GDM1 (cell line): ENCODE measurements around the gene MCTP2.

Experiments
- DNase-seq: peaks from one replicate; lab custom pipeline; 2025; lab: John Stamatoyannopoulos, UW

The MCTP2 gene

GRCh38 chr15:94298364-94298763 lies 67.0 kb downstream of the MCTP2 start:
- DNase-seq, result no peak

- no peak for DNase-seq
Observed at GRCh38 chr15:94300612-94301011, 69.3 kb downstream of the MCTP2 start.

DNA sequence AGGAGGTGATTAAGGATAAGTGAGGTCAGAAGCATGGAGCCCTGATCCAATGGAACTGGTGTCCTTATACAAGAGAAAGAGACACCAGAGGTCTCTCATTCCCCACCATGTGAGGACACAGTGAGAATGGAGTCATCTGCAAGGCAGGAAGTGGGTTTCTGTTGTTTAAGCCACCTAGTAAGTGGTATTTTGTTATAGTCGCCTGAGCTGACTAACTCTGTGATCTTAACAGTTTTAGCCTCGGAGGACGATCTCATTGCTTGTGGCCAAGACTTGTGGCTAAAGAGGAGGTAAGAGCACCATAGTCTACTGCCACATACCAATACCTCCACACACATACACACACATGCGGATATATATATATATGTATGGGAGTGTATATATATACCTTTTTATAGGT lies 73.8 kb downstream of the MCTP2 start:
- DNase-seq, result no peak

DNA sequence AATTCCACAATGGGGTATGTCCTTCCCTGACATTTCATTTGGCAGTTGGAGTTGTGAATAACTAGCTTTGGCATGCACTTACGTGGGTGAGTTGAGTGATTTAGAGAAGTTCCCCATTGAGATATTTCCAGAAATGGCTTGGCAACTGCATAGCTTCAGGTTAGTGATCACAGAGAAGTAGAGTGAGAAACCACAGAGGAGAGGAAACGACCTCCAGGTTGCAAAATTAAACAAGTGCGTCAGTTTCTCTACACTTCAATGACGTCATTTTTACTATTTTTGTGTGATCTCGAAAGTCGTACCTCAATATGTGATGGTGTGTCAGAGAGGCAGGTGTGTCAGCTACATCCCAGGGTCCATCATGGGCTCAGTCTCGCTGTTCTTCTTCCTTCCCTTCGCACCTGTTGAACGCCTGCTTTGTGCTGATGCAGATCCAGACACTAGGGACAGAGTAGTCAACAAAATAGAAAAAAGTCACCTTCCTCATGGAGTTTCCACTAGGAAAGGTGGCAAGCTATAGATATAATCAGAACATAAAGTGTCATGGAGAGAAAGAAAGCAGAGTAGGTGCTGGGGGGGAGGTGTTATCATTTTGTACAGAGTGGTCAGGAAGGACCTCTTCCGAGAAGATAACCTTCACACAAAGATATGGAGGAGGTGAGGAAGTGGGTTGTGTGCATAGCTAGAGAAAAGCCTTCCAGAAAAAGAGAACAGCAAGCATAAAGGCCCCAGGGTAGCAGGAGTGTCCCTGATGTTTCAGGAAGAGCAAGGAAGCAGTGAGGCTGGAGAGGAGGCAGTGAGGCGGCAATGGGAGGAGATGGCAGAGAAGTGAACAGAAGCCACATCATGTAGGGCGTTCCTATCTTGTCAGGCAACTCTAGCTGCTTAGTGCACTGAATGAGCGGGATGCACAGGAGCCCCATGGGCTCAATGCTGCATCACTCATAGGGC lies 75.6 kb downstream of the MCTP2 start:
- DNase-seq, result peak; percentile 24

- no peak for DNase-seq
Observed at GRCh38 chr15:94312946-94313345, 81.6 kb downstream of the MCTP2 start.

GRCh38 chr15:94314639-94315038 lies 83.3 kb downstream of the MCTP2 start:
- DNase-seq, result no peak

GRCh38 chr15:94317211-94317610 lies 85.8 kb downstream of the MCTP2 start:
- DNase-seq, result no peak

DNA sequence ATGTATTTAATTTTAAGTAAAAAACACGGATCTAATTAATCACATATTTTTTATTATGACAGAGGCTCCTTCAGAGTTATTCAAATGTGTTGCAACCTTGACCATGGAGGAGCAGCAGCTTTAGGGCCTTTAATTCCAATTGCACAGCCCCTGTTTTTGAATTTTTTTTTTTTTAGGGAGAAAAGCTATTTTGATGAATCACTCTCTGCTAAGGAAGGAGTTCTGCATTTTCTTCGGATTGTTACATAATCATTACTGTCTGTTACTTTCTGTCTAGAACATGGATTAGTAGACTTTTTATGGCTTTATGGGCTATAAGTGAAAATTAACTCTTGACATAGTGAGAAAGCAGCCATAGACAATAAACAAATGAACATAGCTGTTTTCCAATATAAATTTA lies 90.8 kb downstream of the MCTP2 start:
- no peak for DNase-seq

GRCh38 chr15:94323076-94323475 lies 91.7 kb downstream of the MCTP2 start:
- no peak for DNase-seq

DNA sequence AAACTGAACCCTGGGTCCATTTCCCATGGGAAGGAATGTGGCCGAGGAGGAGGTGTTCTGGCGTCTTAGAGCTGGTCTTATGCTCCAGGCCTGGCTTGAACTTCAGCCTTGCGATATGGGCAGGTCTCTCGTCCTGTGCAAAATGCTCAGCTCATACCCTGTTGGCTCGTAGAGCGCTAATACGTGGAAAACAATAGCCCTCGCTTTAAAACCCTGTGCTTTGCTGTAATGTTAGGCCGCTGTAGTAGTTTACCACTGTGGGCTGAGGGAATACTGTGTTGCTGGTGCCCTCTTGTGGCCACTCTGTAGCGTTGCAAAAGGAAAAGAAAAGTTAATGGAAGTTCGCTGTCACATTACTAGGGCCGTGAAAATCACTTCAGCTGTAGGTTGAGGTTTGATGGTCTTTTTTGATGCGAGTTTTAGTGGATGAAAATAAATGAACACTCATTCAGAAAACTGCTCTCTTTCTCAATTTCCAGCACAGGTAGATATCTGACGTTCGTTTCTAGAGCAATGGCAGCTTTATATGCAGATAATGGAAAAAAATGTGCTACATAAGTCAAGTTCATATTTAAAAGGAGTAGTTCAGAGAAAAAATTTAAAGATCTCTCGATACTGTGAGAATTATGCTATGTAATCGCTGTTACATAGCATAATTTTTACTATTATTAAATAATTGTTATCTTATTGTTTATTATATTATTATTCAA lies 92.9 kb downstream of the MCTP2 start:
- peak; percentile 62 for DNase-seq

DNA sequence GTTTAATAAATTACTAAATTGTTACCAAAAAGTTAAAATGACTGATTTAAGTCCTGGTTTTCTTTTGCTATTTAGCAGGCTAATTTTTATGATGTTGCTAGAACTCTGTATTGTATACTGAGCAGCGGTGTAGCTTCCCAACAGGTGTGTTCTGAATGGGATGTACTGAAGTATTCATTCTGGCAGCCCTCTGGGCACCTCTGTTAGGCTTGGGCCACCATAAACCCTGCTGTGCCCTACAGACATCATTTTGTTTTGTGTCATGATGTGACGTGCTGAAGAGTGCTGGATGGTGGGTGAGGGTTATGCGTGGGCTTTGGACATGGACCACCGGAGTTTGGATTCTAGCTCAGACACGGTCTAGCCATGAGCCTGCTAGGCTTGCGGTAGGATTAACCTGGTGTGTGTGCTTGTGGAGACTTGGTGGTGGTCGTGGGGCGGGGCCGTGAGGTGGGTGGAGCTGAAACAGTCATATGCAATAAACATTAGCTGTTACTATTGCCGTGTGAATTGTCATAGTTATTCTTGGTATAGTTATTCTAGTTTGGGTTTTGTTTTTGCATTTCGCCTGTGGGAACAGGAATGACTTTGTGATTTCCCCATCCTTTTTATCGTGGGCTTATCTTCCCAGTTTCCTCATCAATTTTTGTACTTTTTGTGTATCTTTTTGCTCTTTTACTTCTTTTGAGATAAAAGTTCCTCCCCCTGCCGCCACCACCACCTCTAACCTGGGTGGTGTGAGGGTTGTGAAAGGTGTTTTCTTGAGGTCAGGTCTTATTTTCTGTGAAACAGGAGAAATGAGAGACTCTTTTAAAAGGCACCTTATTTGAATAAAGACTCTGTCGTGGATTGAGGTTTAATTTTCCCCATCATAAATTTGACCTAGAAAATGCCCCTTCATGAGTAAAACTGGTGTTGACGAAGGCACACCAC lies 93.7 kb downstream of the MCTP2 start:
- DNase-seq, result no peak

DNA sequence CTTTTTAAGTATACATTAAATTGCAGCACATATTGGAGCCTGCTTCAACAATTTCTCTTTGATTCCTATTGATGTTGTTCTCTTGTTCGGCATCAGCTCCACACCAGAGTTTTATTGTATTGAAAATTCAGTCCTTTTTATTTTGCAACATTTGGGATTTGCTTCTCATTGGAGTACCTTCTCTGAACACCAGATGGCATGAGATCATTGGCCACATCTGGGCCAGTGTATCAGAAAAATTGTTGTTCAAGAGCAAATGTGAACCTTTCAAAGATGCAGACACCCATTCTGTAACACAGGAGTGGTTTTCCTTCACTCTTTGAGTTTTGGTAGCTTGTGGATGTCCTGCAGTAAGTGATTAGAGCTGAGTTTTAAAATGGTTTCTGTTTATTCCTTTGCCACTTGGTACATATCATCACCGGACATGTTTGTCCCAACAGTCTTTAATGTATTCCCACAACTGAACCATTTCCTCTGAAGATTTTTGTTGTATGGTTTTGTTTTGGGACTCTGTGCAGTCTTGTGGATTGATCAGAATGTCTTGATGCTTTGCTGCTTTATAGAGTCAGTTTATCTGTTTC lies 96.1 kb downstream of the MCTP2 start:
- DNase-seq, result peak; percentile 40

DNA sequence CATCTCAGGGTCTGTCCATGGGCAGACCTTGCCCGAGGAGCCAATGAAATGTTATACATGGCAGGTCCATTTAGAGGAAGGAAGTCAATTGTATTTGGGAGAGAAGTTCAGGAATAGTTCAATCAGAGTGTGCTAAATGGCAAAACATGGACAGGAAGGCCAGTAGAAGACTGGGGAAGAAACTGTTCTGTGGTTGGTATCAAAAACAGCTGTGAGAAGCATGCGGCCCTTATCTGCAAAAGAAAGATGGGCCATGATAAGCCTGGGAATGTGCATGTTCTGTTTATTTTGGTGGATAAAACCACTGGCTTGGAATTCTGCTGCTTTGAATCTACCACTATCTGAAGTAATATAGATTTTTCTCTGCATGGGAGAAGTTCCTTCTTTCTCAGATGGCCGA lies 100.4 kb downstream of the MCTP2 start:
- no peak for DNase-seq

DNA sequence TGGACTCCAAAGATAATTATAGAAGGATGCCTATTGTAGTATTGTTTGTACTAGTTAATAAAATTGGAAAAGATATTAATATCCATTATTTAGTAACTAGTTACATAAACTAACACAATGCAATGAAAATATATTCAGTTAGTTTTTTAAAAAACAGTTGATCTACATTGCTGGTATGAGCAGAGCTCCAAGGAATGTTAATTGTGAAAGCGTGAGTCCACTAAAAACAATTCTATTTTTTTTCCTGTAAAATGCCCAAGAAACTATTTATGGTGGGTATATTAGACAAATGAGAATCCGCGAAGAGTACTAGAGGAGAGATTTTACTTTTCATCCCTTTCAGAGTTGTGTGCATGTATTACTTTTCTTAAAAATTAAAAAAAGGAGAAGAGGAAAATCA lies 104.3 kb downstream of the MCTP2 start:
- no peak for DNase-seq

DNA sequence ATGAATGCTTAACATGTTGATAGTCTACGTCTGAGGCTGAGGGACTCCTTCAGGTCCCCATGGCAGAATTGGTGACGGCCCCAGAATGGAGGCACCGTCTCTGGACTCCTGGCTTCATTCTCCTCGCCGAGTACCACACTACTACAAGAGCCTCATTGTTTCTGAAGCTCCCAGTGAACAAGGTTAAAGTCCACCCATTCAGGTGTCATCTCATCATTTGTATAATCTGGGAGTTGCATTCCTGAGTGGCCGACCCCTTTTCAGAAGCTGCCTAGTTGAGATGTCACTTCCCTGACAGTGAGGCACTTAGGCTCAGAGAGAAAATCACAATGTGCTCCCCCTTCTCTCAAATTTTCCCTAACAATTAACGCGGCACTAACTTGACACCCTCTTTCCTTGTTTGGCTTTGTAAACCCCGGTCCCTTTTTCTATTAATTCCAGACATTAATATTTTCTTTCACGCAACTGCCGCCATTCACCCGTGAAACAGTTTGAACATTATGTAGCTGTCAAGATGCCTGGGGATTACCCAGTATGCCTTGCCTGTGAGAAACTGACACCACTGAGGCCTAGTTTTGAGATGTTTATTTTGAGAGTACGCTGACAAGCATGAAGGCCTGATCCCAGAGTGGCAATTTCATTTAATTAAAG lies 105.6 kb downstream of the MCTP2 start:
- DNase-seq, result no peak

GRCh38 chr15:94338243-94338846 lies 107.0 kb downstream of the MCTP2 start:
- no peak for DNase-seq

- DNase-seq, result no peak
Observed at GRCh38 chr15:94346282-94346681, 114.9 kb downstream of the MCTP2 start.

DNA sequence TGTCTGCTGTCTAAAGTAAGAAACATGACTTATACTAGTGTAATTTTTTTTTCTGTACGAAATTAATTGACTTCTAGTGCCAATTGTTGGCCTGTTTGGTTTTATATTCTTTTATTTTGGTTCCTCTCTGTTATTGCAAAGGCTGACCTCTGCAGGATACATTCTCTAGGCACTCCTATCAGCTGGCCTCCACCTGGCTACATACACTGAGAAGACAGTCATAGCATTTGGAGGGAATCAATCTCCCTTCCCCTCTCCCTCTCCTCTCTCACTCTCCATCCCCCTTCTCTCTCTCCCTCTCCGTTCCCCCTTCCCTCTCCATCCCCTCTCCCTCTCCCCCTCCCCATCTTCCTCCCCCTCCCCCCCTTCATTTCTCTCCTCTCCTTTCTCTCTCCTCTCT lies 116.7 kb downstream of the MCTP2 start:
- no peak for DNase-seq

DNA sequence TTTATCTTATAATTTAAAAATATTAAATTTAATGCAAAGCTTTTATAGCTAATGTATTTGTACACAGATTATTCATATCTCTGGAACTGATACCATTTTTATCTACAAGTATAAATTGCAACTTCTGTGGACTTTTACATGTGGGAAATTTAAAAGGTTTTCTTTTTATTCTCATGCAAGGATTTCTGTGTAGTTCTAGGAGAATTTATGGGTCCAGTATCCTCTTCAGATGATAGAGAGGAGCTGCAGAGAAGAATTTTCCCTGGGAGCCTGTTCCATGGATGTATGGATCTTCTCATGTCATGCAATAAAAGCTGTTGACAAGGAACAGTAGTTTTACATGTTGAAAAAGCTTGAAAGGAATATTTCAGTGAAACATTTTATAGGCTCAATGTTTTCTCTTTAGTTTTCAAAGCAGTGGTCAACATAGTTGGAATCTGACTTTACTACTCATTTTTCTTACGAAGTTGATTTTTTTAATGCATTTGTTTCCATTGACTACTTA lies 119.7 kb downstream of the MCTP2 start:
- DNase-seq, result no peak

- no peak for DNase-seq
Observed at GRCh38 chr15:94352636-94353487, 121.5 kb downstream of the MCTP2 start.
